Mesothelial cell of epicardium (in vitro differentiated cells): ENCODE measurements around the gene PMFBP1. TPM values are rescaled to one million over a fixed set of nuclear protein-coding genes. Genes with fewer than 3 reads are reported as not detected.

Experiments used
- DNase-seq, 2 experiments: peaks; one replicate each; pipeline ENCODE4 v3.0.0; 2021; ENCODE audit warnings: low spot score in 2 of 2; ENCODE audit not compliant: unreplicated experiment in 2 of 2
- H3K27ac Mint-ChIP-seq: 2 replicates; pipeline ENCODE4 v1.8.0; 2021; ENCODE audit warnings: mixed read lengths
- H3K27me3 Mint-ChIP-seq: 2 replicates; pipeline ENCODE4 v1.8.0; 2021; ENCODE audit warnings: low read depth, mixed read lengths
- H3K36me3 Mint-ChIP-seq: 2 replicates; pipeline ENCODE4 v1.8.0; 2021; ENCODE audit warnings: mixed read lengths
- H3K4me1 Mint-ChIP-seq: 2 replicates; pipeline ENCODE4 v1.8.0; 2021; ENCODE audit warnings: mixed read lengths
- H3K4me3 Mint-ChIP-seq: 2 replicates; pipeline ENCODE4 v1.8.0; 2021; ENCODE audit warnings: mild to moderate bottlenecking, moderate library complexity, mixed read lengths
- H3K9me3 Mint-ChIP-seq: 2 replicates; pipeline ENCODE4 v1.8.0; 2021; ENCODE audit warnings: mixed read lengths
- CTCF ChIP-seq: fragments of 200-600 bp; sonication (generic); IDR thresholded peaks from one replicate; pipeline ENCODE4 v1.5.0; 2021; ENCODE audit warnings: antibody characterized with exemption; ENCODE audit not compliant: unreplicated experiment
- total RNA-seq: library from RNA; stranded (reverse); gene quantifications from 3 replicates; pipeline ENCODE4 v1.2.1, GENCODE V29; 2021

The PMFBP1 gene
- total RNA-seq, 1 donor from 2014 or later, result 4.9 TPM

- DNase-seq, result no peak
- no peak overlapping the region for H3K4me3 Mint-ChIP-seq
- no peaks in the 10 kb centered on the region for H3K36me3 Mint-ChIP-seq
- no peaks in the 10 kb centered on the region for H3K9me3 Mint-ChIP-seq
- no peak overlapping the region for H3K27ac Mint-ChIP-seq
- H3K4me1 Mint-ChIP-seq, result peaks cover 18% of the 10 kb centered on the region
- TF ChIP-seq CTCF, result no peak
- H3K27me3 Mint-ChIP-seq, result no peaks in the 10 kb centered on the region
Observed at GRCh38 chr16:72203401-72203800, 31.4 kb upstream of the PMFBP1 start.

- TF ChIP-seq CTCF, result no peak
- Mint-ChIP-seq H3K4me1 (peaks cover 31% of the 10 kb centered on the region), H3K4me3 (no peak overlapping the region), H3K27me3 (no peaks in the 10 kb centered on the region), H3K36me3 (no peaks in the 10 kb centered on the region), H3K9me3 (no peaks in the 10 kb centered on the region), H3K27ac (no peak overlapping the region)
- DNase-seq, result no peak
Observed at GRCh38 chr16:72202014-72202413, 30.1 kb upstream of the PMFBP1 start.

GRCh38 chr16:72201387-72201786, 29.4 kb upstream of the PMFBP1 start:
- Mint-ChIP-seq H3K4me3 (no peak overlapping the region), H3K36me3 (no peaks in the 10 kb centered on the region), H3K27me3 (no peaks in the 10 kb centered on the region), H3K9me3 (no peaks in the 10 kb centered on the region), H3K27ac (no peak overlapping the region), H3K4me1 (peaks cover 34% of the 10 kb centered on the region)
- DNase-seq, result no peak
- no peak for TF ChIP-seq CTCF

GRCh38 chr16:72199761-72200337, 27.9 kb upstream of the PMFBP1 start:
- TF ChIP-seq CTCF, result no peak
- Mint-ChIP-seq H3K27ac (no peak overlapping the region), H3K9me3 (no peaks in the 10 kb centered on the region), H3K27me3 (no peaks in the 10 kb centered on the region), H3K4me3 (no peak overlapping the region), H3K4me1 (peaks cover 38% of the 10 kb centered on the region), H3K36me3 (no peaks in the 10 kb centered on the region)
- DNase-seq, result no peak

GRCh38 chr16:72198771-72199201, 26.8 kb upstream of the PMFBP1 start:
- H3K9me3 Mint-ChIP-seq, result no peaks in the 10 kb centered on the region
- H3K27ac Mint-ChIP-seq, result peak overlapping the region; percentile 68
- H3K4me3 Mint-ChIP-seq, result peak overlapping the region; percentile 40
- no peak for DNase-seq
- peaks cover 43% of the 10 kb centered on the region for H3K4me1 Mint-ChIP-seq
- no peaks in the 10 kb centered on the region for H3K27me3 Mint-ChIP-seq
- no peaks in the 10 kb centered on the region for H3K36me3 Mint-ChIP-seq
- TF ChIP-seq CTCF, result no peak
